GM13977 (cell line): ENCODE results near the gene PLOD1.
A peak's percentile ranks its signal among the peaks of the same experiment; 100 is the strongest.
"Not testable (repeated sequence)": the region's sequence is repeated elsewhere in the genome, so short reads cannot be mapped to it uniquely, and the experiment has no call there.

Source experiments
- DNase-seq: peaks from one replicate; pipeline ENCODE4 v3.0.0; 2012; ENCODE audit warnings: low spot score
- in situ Hi-C: fragments of 300-500 bp; cut with MboI; formaldehyde crosslinking; loops from one replicate; pipeline ENCODE4 v1.12.0; 2022; ENCODE audit warnings: low sequenced_read_pairs, low pct_unique_long_range_greater_than_20kb, mixed read lengths, inconsistent platforms; ENCODE audit not compliant: unreplicated experiment
- TF ChIP-seq, protein P1 (sequence below): IDR thresholded peaks from 2 replicates; pipeline ENCODE4 v1.5.1; 2012; ENCODE audit warnings: mild to moderate bottlenecking, control low read depth; ENCODE audit not compliant: insufficient read depth; ENCODE audit errors: extremely low read depth, missing control alignments

The PLOD1 gene

DNA sequence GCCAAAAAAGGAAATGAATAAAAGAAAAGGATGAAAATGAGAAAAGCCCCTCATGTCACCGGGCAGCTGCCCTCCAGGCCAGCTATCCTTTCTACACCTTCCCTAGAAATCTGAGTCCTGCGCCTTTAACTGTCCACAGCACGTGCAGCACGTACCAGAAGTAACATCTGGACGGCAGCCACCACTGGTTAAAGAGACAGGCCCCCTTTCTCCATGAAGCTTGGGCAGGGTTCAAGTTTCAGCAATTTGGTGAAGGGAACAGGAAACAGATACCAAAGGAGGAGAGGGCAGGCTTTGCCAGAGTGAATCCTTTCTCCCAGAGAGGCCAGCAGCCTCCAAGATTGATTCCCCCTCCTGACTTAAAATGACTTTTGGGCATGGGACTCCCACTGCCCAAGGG lies 4.7 kb upstream of the PLOD1 start:
- in situ Hi-C loops: no loop called here
- TF ChIP-seq, protein P1, sequence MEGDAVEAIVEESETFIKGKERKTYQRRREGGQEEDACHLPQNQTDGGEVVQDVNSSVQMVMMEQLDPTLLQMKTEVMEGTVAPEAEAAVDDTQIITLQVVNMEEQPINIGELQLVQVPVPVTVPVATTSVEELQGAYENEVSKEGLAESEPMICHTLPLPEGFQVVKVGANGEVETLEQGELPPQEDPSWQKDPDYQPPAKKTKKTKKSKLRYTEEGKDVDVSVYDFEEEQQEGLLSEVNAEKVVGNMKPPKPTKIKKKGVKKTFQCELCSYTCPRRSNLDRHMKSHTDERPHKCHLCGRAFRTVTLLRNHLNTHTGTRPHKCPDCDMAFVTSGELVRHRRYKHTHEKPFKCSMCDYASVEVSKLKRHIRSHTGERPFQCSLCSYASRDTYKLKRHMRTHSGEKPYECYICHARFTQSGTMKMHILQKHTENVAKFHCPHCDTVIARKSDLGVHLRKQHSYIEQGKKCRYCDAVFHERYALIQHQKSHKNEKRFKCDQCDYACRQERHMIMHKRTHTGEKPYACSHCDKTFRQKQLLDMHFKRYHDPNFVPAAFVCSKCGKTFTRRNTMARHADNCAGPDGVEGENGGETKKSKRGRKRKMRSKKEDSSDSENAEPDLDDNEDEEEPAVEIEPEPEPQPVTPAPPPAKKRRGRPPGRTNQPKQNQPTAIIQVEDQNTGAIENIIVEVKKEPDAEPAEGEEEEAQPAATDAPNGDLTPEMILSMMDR: no peak
- peak; percentile 67 for DNase-seq

DNA sequence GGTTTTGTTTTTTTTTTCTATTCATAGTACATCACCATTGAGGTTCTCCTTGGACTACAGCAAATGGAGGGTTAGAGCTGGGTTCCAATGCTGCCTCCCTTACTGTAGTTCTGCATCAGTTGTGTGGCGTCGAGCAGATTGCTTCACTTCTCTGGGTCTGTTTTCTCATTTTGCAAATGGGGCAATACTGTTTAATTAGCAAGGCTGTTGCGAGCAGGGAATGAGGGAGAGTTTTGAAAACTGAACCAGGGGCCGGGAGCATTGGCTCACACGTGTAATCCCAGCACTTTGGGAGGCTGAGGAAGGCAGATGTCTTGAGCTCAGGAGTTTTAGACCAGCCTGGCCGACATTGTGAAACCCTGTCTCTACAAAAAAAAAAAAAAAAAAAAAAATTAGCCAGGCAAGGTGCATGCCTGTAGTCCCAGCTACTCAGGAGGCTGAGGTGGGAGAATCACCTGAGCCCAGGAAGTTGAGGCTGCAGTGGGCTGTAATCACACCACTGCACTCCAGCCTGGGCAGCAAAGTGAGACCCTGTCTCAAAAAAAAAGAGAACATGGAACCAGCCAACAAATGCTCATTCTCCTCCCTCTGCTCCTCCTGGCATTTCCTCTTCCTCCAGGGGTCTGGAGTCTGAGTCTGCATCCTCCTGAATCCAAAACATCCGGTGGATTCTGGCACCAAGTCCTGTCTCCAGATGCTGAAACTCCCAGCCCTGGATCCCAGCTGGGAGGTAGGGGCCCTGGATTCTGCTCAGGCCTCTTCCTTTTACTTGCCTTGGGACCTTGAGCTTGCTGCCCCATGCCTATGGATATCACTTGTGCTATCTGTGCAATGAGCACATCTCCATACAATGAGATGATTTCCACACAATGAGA lies 3.7 kb upstream of the PLOD1 start:
- no peak for DNase-seq
- TF ChIP-seq, protein P1: no peak
- in situ Hi-C loops: no loop called here

DNA sequence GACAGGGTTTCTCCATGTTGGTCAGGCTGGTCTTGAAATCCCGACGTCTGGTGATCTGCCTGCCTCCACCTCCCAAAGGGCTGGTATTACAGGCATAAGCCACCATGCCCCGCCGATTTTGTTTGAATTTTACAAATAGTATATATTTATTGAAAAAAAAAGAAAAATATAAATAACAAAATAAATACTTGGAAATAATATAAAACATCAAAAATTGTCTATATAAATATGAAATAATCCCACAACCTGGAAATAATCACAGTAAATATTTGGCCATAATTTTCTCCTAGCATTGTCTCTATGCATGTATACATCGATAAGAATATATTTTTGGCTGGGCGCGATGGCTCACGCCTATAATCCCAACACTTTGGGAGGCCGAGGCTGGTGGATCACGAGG lies 2.7 kb upstream of the PLOD1 start:
- TF ChIP-seq, protein P1: no peak
- DNase-seq: no peak
- in situ Hi-C loops: no loop called here

DNA sequence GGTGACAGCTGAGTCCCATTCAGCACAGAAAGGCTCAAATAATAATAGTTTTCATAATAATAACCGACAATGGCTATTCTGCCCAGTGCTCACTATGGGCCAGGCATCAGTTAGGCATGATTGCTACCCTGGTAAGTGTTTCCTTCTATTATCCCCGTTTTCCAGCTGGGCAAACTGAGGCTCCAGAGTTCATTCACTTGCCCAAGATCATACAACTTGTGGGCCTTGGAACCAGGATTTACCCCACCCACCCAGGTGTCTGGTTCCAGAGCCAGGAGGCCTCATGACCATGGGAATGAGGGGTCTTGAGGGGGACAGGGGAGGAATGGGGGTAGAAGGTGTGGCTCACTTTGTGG lies 518 bp downstream of the PLOD1 start:
- no peak for DNase-seq
- in situ Hi-C loops: no loop called here
- TF ChIP-seq, protein P1: no peak

DNA sequence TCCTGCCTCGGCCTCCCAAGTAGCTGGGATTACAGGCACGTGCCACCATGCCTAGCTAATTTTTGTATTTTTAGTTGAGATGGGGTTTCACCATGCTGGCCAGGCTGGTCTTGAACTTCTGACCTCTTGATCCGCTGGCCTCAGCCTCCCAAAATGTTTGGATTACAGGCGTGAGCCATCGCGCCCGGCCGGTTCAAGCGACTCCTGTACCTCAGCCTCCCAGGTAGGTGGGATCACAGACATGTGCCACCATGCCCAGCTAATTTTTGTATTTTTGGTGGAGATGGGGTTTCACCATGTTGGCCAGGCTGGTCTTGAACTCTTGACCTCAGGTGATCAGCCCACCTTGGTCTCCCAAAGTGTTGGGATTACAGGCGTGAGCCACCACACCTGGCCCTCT lies 1.2 kb downstream of the PLOD1 start:
- DNase-seq, in situ Hi-C loops: not testable (repeated sequence)

DNA sequence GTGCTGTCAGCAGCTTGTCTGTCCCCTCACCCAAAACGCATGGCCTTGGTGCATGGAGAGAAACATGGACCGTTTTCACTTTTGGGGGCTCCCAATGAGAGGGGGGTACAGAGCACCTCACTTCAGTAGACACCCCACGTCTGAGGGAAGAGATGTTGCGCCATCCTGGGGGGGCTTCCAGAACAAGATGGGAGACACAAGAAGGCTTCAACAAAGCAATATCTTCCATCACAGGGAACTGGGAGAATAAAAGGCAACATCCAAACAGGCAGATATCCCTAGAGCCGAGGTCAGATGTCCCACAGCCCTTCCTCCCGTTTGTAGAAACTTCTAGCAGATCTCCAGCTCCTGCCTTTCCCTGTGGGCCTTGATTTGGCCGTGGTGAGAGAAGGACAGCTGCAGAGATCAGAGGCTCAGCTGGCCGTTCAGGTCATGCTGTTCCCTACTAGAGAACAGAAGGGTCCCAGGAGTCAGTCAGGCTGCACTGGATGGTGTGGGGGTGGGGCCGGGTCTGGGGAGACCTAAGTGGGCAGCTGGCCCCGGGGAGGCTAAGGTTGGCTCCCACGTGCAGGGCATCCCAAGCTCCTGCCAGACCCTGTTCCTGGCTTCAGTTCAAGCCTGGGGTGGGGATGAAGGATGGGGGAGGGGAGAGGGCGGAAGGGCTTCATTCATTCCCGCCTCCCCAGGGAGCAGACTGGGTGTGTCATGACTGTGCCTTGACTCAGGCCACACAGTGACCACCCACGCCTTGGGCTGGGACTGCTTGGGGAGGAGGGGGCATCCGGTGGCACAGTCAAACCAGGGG lies 4.4 kb downstream of the PLOD1 start:
- in situ Hi-C loops: no loop called here
- TF ChIP-seq, protein P1: no peak
- DNase-seq: no peak

DNA sequence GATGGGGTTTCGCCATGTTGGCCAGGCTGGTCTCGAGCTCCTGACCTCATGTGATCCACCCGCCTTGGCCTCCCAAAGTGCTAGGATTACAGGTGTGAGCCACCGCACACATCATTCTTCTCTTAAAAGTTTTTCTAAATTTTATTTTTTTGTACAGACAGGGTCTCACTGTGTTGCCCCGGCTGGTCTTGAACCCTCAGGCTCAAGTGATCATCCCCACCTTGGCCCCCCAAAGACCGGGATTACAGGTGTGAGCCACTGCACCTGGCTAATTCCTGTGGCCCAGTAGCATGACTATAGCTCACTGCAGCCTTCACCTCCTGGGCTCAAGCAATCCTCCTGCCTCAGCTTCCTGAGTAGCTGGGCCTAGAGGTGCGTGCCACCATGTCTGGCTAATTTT lies 5.3 kb downstream of the PLOD1 start:
- in situ Hi-C loops, DNase-seq: not testable (repeated sequence)
